Smooth muscle cell (in vitro differentiated cells): Measurements from ENCODE around the gene TAC4. TPM values are rescaled to one million over a fixed set of nuclear protein-coding genes. Genes with fewer than 3 reads are reported as not detected.

Source experiments
- DNase-seq: peaks from one replicate; lab custom pipeline; 2025; ENCODE audit not compliant: unreplicated experiment; lab: John Stamatoyannopoulos, UW
- H2AFZ ChIP-seq: fragments of 200-600 bp; sonication (generic); 2 replicates; pipeline ENCODE4 v1.6.0; 2016; ENCODE audit warnings: antibody characterized with exemption, low read depth, mild to moderate bottlenecking
- H3F3A ChIP-seq: fragments of 200-600 bp; sonication (generic); 2 replicates; pipeline ENCODE4 v1.6.0; 2017; ENCODE audit warnings: antibody characterized with exemption, low read depth
- H3K27ac ChIP-seq: fragments of 200-600 bp; sonication (generic); 2 replicates; pipeline ENCODE4 v1.5.1; 2016; ENCODE audit warnings: low read depth, mild to moderate bottlenecking
- H3K27me3 ChIP-seq: fragments of 200-600 bp; sonication (generic); 2 replicates; pipeline ENCODE4 v1.6.1; 2016; ENCODE audit warnings: low read depth, mild to moderate bottlenecking
- H3K36me3 ChIP-seq: fragments of 200-600 bp; sonication (generic); 2 replicates; pipeline ENCODE4 v1.5.1; 2016; ENCODE audit warnings: low read depth
- H3K4me1 ChIP-seq: fragments of 200-600 bp; sonication (generic); 2 replicates; pipeline ENCODE4 v1.5.1; 2016; ENCODE audit warnings: low read depth
- H3K4me2 ChIP-seq: fragments of 200-600 bp; sonication (generic); 2 replicates; pipeline ENCODE4 v1.6.0; 2016; ENCODE audit warnings: mild to moderate bottlenecking
- H3K4me3 ChIP-seq: fragments of 200-600 bp; sonication (generic); 2 replicates; pipeline ENCODE4 v1.5.1; 2016; ENCODE audit warnings: mild to moderate bottlenecking
- H3K79me2 ChIP-seq: fragments of 200-600 bp; sonication (generic); 2 replicates; pipeline ENCODE4 v1.6.0; 2016; ENCODE audit warnings: low read depth, mild to moderate bottlenecking
- H3K9ac ChIP-seq: fragments of 200-600 bp; sonication (generic); 2 replicates; pipeline ENCODE4 v1.6.0; 2016; ENCODE audit warnings: low read depth
- H3K9me3 ChIP-seq: fragments of 200-600 bp; sonication (generic); replicated peaks from 2 replicates; pipeline ENCODE4 v1.5.1; 2016; ENCODE audit warnings: low read depth
- H4K20me1 ChIP-seq: fragments of 200-600 bp; sonication (generic); 2 replicates; pipeline ENCODE4 v1.6.0; 2016; ENCODE audit warnings: low read depth
- CTCF ChIP-seq: fragments of 200-600 bp; sonication (generic); IDR thresholded peaks from 2 replicates; pipeline ENCODE4 v1.5.1; 2017; ENCODE audit warnings: borderline replicate concordance, mild to moderate bottlenecking, antibody characterized with exemption; ENCODE audit not compliant: insufficient read depth, poor library complexity, severe bottlenecking
- WGBS: methylation state at CpG from one replicate; pipeline ENCODE4 v1.1.7; 2016; ENCODE audit warnings: low lambda C conversion rate; 5-methylcytosine and 5-hydroxymethylcytosine counted together
- polyA plus RNA-seq: library from polyadenylated mRNA; unstranded; fragments of >200 nt; fragmentation: Nextera tagmentation; extraction: Ambion mirVana; gene quantifications from 2 replicates; pipeline ENCODE4 v1.2.1, GENCODE V29; 2016
- total RNA-seq: library from RNA; depleted of rRNA; stranded (reverse); fragments of >200 nt; gene quantifications from 2 replicates; pipeline ENCODE4 v1.2.3, GENCODE V29; 2014

TAC4 gene
- total and polyA plus RNA-seq, 2 experiments from 2014 or later, result not detected

- Histone ChIP-seq H3K27ac (no peak overlapping the region), H3K4me1 (peaks cover 6% of the 10 kb centered on the region), H3K4me2 (no peak overlapping the region), H4K20me1 (no peaks in the 10 kb centered on the region), H3F3A (no peaks in the 10 kb centered on the region), H3K79me2 (no peaks in the 10 kb centered on the region), H3K9me3 (no peaks in the 10 kb centered on the region), H3K27me3 (no peaks in the 10 kb centered on the region), H3K9ac (no peak overlapping the region), H3K36me3 (no peaks in the 10 kb centered on the region), H3K4me3 (no peak overlapping the region), H2AFZ (no peak overlapping the region)
- peak; percentile 5 for TF ChIP-seq CTCF
- WGBS, result 84% methylated on average over 19 of the region's 20 CpGs
- DNase-seq, result no peak
Measured at GRCh38 chr17:49859991-49860953, 12.4 kb upstream of the TAC4 start.

GRCh38 chr17:49858796-49859195, 10.9 kb upstream of the TAC4 start:
- no peaks in the 10 kb centered on the region for H3K9me3 ChIP-seq

GRCh38 chr17:49854126-49854525, 6.3 kb upstream of the TAC4 start:
- Histone ChIP-seq H3F3A (no peaks in the 10 kb centered on the region), H3K36me3 (no peaks in the 10 kb centered on the region), H3K9ac (no peak overlapping the region), H4K20me1 (no peaks in the 10 kb centered on the region), H3K4me1 (peaks cover 5% of the 10 kb centered on the region), H3K27me3 (no peaks in the 10 kb centered on the region), H3K27ac (no peak overlapping the region), H3K79me2 (no peaks in the 10 kb centered on the region), H3K4me2 (no peak overlapping the region), H3K9me3 (no peaks in the 10 kb centered on the region), H3K4me3 (no peak overlapping the region), H2AFZ (no peak overlapping the region)
- no peak for DNase-seq
- no peak for TF ChIP-seq CTCF
- 92% methylated on average over 5 of the region's 5 CpGs for WGBS

More at GRCh38 chr17:49858796-49859195, 10.9 kb upstream of the TAC4 start:
- Histone ChIP-seq H3K4me1 (peaks cover 4% of the 10 kb centered on the region), H3K9ac (no peak overlapping the region), H3K36me3 (no peaks in the 10 kb centered on the region), H3K27me3 (no peaks in the 10 kb centered on the region), H2AFZ (no peak overlapping the region), H3F3A (no peaks in the 10 kb centered on the region), H3K79me2 (no peaks in the 10 kb centered on the region), H3K4me2 (no peak overlapping the region), H3K27ac (no peak overlapping the region), H4K20me1 (no peaks in the 10 kb centered on the region), H3K4me3 (no peak overlapping the region)
- no peak for TF ChIP-seq CTCF
- 89% methylated on average over 6 of the region's 6 CpGs for WGBS
- no peak for DNase-seq
